WI38 (cell line): ENCODE results near the gene RFESD.
"Not testable (repeated sequence)": the region's sequence is repeated elsewhere in the genome, so short reads cannot be mapped to it uniquely, and the experiment has no call there.

Source experiments
- H3K4me3 ChIP-seq: 2 replicates; pipeline ENCODE4 v1.5.1; 2011; ENCODE audit warnings: low read depth, mild to moderate bottlenecking, control low read depth, low read length
- TF ChIP-seq, protein P1 (sequence below): IDR thresholded peaks from 2 replicates; pipeline ENCODE4 v1.5.1; 2012; ENCODE audit warnings: low read depth, mild to moderate bottlenecking, control low read depth, low read length

RFESD gene

DNA sequence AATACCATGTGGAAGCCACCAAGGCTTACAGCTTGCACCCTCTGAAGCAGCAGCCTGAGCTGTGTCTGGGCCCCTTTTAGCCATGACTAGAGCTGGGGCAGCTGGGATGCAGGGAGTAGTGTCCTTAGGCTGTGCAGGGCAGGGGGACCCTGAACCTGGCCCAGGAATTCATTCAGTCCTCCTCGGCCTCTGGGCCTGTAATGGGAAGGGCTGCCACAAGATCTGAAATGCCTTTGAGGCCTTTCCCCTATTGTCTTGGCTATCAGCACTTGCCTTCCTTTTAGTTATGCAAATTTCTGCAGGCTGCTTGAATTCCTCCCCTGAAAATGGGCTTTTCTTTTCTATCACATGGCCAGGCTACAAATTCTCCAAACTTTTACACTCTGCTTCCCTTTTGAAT, 17.6 kb upstream of the RFESD start:
- no peak overlapping the region for H3K4me3 ChIP-seq
- TF ChIP-seq, protein P1, sequence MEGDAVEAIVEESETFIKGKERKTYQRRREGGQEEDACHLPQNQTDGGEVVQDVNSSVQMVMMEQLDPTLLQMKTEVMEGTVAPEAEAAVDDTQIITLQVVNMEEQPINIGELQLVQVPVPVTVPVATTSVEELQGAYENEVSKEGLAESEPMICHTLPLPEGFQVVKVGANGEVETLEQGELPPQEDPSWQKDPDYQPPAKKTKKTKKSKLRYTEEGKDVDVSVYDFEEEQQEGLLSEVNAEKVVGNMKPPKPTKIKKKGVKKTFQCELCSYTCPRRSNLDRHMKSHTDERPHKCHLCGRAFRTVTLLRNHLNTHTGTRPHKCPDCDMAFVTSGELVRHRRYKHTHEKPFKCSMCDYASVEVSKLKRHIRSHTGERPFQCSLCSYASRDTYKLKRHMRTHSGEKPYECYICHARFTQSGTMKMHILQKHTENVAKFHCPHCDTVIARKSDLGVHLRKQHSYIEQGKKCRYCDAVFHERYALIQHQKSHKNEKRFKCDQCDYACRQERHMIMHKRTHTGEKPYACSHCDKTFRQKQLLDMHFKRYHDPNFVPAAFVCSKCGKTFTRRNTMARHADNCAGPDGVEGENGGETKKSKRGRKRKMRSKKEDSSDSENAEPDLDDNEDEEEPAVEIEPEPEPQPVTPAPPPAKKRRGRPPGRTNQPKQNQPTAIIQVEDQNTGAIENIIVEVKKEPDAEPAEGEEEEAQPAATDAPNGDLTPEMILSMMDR: no peak

DNA sequence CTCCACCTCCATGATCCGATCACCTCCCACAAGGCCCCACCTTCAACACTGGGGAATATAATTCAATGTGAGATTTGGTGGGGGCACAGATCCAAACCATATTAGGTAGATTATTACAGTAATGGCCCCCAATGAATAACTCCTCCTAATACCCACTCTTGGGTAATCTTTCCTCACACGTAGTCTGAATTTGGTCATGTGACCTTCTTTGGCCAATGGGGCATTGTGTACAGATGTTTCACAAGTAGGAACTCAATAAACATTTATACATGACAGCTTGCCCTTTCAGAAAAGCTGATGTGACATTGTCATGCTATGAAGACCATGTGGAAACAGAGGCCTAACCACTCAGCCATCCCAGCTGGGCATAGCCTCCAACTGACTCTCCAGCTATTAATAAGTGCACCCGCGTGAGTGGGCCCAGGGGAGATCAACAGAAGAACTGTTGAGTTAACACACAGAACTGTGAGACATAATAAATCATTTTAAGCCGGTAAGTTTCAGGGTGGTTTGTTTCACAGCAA, 16.1 kb upstream of the RFESD start:
- TF ChIP-seq, protein P1: no peak
- no peak overlapping the region for H3K4me3 ChIP-seq

DNA sequence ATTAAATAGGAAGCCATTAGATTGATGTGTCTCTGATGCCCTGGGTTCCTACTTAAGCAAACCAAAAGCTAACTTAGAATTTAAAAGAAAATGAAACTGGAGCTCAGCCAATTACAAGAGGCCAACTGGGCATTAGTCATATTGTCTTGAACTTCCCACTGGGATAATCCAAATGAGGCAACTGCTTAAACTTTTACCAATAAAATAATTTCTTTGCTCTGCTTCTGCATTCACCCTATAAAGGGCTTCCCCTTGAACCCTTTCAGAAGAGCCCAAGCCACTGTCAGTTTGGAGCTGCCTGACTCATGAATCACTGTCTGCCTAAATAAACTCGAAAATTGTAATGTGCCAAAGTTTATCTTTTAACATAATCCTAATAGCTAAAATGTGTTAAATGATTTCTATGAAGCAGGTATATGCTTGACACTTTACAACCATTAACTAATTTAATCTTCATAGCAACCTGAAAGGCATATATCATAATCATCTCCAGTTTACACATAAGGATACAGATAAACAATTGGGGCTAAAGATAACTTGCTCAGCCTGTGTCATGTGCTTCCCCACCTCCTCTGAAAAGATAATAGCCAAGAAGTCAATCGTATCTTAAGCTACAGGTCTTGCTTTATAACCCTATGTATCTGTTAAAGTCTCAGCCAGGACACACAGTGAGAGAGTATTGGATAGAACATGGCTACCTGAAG, 15.2 kb upstream of the RFESD start:
- TF ChIP-seq, protein P1: no peak
- H3K4me3 ChIP-seq: no peak overlapping the region

DNA sequence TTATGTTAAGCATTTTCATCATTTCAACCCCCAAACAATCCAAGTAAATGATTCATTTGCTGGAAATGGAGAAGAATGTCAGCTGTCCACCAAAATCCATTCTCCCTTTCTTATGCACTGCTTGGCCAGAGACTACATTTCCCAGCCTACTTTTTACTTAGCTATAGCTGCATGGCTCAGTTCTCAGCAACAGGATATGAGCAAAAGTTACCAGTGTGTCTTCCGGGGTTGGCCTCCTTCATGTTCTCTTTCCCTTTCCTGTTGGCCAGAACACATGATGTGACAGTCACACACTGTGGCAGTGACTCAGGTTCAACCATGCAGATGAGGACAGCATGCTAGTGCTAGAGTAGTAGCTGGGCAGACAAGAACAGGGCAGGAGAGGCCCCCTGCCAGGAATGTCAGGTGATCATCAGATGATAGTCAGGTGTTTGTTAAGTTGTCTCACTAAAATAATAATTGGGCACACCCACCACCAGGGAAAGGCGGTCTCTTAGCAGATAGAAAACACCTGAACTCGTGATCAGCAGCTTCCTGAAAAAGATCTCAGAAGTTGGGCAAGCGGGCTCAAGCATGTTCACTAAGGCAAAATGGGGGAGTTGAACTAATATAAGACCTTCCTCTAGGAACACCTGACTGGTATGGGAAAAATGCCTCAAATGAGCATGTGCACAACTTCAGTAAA, 14.4 kb upstream of the RFESD start:
- no peak overlapping the region for H3K4me3 ChIP-seq
- TF ChIP-seq, protein P1: no peak

DNA sequence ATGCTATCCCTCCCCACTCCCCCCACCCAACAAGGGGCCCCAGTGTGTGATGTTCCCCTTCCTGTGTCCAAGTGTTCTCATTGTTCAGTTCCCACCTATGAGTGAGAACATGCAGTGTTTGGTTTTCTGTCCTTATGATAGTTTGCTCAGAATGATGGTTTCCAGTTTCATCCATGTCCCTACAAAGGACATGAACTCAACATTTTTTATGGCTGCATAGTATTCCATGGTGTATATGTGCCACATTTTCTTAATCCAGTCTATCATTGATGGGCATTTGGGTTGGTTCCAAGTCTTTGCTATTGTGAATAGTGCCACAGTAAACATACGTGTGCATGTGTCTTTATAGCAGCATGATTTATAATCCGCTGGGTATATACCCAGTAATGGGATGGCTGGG, 13.6 kb upstream of the RFESD start:
- not testable (repeated sequence) for H3K4me3 ChIP-seq

DNA sequence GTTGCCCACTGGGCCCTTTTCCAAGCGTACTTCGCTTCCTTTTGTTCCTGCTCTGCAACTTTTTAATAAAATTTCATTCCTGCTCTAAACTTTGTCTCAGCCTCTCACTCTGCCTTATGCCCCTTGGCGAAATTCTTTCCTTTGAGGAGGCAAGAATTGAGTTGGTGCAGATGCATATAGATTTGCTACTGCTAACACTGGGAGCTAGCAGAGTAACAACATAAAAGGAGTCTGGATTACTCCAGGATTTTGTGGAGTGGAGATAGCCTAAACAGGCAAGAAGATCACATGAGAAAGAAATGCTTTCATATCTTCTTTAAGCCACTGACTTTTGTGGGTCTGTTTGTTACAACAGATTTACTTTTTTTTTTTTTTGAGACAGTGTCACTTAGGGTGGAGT, 12.9 kb upstream of the RFESD start:
- no peak overlapping the region for H3K4me3 ChIP-seq
- TF ChIP-seq, protein P1: no peak

DNA sequence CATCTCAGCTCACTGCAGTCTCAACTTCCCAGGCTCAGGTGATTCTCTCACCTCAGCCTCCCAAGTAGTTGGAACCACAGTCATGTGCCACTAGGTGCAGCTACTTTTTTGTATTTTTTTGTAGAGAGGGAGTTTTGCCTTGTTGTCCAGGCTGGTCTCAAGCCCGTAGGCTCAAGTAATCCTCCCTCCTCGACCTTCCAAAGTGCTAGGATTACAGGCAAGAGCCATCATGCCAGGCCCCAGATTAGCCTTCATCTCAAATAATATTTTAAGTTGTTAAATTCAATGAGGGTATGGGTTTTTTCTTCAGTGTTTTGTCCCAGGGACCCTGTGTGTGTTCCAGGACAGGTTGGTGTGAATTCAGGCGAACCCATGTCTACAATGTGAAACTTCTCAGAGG, 12.5 kb upstream of the RFESD start:
- TF ChIP-seq, protein P1: no peak
- H3K4me3 ChIP-seq: no peak overlapping the region

DNA sequence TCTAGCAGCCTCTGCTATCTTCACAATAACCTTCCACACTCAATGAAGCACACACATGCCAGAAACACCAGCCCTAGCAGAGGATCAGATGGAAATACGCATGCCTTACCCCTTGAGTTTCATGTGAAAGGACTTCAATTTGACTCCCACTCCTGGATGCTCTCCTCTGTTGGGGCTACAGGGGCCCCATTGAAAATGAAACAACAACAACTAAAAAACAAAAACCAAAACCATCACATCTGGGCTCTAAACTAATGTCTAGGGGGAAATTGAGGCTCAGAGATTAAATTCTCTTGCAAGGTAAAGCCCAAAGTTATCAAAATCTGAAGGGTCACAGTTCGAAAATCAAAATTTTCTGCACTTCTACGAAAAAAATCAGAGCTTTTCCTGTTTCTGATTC, 7.9 kb upstream of the RFESD start:
- TF ChIP-seq, protein P1: no peak
- H3K4me3 ChIP-seq: no peak overlapping the region
